Measurements from ENCODE around the gene TMEM106C.

The TMEM106C gene

DNA sequence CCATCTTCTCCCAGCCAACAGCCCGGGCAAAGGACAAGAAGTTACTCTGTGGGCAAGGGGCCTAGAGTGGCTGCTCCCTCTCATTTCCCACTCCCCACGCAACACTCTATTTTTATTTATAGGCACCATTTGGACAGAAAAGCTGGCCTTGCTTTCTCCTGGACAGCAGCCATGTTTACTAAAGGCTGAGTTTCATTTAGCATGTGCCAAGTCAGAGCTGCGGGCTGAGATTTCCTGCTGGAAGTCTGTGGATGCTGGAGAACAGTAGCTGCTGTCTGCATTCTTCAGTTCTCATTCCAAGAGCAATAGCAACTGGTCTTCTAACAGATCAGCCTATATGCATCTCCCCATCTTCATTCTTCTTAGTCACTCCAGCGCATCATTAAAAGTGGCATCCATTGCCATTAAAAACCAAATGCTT, 32.6 kb downstream of the TMEM106C start:
- no peak for DNase-seq (ENCODE audit: low spot score)

DNA sequence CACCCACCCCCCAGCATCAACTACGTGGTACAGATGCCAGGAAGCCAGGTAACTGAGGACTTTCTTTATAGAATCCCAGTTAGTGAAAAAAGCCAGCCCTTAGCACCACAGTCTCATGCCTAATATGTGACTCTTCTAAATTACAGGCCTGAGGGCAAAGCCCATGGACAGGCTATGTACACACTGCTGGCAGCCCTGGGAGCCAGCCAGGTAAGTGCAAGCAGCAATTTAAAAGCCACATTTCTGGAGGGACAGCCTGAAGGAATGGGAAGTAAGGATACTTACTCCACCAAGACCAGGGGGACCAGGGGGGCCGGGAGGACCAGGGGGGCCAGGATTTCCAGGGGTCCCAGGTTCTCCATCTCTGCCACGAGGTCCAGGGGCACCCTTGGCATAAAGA, 33.9 kb downstream of the TMEM106C start:
- no peak for DNase-seq (ENCODE audit: low spot score)

DNA sequence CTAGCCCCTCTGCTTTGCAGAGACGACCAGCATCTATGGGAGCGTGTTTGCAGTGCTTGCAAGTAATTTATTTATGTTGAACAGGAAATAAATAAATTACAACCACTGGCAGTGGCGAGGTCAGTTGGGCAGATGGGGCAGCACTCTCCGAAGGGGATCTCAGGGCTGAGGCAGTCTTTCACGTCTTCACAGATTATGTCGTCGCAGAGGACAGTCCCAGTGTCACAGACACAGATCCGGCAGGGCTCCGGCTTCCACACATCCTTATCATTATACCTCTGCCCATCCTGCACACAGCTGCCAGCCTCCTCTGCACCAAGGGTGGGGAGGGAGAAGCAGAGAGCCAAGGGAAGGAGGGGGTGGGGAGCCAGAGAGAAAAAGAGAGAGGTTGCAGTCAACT, 36.4 kb downstream of the TMEM106C start:
- DNase-seq (ENCODE audit: low spot score): no peak

DNA sequence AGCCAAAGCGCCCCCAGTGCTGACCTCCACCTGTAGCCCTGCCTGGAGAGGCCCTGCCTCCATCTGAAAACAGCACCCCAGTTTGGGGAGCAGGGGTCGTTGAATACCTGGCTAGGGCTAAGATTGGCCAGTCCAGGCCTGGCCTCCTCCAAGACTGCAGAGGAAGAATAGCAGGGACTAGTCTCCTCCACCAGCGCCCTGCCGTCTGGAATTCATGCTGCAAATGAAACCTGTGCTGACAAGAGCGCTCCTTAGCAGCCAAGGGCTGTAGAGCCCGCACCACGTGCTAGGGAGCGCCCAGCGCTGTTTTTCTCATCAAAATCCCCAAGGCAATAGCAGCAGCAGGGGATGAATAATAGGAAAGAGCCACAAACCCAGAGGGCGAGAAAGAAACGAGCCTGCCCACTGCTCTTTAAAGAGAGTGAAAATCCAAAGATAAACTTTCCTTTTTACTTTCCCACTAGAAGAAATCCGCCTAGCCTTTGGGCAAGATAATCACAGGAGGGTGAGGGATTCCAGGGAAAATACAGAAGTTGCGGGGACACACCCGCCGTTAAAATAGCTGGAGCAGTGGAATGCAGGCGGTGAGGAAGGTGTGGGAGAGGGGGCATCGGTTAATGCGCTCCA, 37.6 kb downstream of the TMEM106C start:
- peak; percentile 82 for DNase-seq (ENCODE audit: low spot score)

DNA sequence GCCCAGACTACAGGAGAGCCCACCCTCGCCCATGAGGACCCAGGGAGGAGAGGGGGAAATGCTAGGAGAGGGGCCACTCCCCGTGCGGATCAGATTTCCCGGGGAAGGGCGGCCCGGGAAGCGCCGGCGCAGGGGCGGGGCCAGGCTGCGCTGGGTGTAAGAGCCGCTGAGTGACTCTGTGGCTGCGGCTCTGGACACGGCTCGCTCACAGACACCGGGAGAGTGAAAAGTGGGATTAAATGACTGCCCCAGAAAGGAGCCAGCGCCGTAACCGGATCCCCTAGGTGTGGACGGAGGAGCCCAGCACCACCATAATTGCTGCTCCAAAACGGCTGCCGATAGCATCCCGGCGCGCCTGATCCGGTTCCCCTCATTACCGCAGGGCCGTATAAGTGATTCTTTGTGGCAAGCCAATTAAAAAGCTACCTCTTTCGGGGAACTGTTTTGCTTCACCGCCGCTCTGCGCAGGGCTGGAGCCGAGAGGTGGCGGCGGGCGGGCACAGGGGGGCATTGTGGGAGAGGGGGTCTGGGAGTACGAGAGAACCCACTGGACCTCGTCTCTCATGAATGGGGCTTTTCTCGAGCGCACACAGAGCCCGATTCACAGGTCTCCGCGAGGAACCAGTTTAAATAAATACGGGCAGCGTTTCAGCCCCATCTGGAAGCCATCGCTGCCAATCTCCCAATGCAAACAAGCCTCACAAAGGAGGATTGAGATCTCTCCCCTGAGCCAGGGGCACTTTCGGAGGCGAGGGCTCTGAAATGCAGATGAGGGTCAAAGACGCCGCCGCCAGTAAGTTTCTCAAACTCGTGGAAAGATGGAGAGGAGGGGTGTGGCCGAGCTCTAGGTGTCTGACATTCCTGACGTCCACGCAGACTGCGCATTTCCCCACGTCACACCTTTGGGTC, 38.4 kb downstream of the TMEM106C start:
- peak; percentile 73 for DNase-seq (ENCODE audit: low spot score)

DNA sequence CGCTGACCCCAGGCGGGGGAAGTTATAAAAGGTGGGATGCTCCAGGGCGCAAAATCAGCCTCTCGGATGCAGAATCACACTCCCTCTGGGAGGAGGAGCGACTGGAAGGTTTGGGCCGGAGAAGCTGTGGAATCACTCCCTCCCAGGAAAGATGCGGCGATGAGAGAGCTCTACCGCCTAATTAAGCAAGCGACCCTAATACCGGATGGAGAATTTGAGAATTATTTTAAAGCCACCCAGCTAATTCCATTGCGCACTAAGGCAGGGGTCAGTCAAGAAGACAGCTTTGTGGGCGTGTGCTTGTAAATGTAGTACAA, 39.0 kb downstream of the TMEM106C start:
- DNase-seq (ENCODE audit: low spot score): no peak

DNA sequence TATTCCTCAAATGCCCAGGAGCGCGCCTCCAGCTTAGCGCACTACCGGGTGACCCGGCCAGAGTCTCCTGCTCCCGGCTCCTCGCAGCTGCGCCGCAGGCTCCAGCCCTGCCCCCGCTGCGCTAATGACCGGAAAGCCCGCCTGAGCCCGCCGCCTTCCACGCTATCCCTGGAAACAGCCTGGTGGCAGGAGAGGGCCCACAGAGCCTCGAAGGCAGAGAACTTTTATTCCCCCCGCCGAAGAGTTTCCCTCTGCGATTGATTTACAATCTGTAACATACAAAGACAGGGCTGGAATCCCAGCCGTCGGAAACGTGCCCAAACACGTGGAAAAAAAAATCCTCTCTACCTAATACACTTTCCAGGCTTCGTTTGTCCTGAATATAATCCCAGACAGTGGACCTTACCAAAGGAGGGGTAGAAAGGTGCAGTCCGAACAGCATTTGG, 39.4 kb downstream of the TMEM106C start:
- DNase-seq (ENCODE audit: low spot score): peak; percentile 57

DNA sequence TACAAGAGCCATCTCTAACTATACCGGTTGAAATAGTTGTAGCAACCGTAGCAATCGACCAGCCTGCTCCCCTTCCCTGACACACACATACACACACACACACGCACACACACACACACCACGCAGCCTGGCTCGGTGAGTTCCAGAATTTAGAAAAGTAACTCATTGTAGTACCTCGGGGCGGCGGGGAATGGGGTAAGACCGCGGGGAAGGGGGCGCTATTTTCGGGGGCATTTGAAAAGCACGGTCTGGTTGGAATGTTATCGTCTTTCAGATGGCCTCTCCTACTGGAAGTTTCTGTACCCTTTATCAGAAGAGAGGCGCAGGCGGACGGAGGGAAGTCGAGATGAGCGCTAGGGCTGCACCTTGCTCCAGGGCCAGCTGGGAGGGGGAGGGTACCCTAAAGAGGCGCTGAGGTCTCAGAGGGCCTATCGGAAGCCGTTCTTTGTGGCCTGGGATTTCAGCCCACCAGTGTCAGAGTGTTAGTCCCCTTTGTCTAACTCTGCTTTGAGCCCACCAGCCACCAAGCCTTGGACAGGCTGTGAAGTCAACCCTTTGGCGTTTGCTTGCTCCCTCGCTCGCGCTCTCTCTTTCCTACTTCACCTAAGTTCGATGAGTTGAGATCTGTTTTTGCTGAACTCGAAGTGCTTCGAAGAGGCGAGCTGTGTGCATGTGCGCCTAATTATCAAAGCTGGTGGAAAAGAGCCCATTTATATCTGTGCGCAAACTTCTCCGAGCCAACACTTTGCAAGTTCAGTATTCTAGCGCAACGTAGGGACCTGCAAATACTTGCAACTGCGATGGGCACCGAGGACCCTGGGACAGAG, 40.0 kb downstream of the TMEM106C start:
- no peak for DNase-seq (ENCODE audit: low spot score)

DNA sequence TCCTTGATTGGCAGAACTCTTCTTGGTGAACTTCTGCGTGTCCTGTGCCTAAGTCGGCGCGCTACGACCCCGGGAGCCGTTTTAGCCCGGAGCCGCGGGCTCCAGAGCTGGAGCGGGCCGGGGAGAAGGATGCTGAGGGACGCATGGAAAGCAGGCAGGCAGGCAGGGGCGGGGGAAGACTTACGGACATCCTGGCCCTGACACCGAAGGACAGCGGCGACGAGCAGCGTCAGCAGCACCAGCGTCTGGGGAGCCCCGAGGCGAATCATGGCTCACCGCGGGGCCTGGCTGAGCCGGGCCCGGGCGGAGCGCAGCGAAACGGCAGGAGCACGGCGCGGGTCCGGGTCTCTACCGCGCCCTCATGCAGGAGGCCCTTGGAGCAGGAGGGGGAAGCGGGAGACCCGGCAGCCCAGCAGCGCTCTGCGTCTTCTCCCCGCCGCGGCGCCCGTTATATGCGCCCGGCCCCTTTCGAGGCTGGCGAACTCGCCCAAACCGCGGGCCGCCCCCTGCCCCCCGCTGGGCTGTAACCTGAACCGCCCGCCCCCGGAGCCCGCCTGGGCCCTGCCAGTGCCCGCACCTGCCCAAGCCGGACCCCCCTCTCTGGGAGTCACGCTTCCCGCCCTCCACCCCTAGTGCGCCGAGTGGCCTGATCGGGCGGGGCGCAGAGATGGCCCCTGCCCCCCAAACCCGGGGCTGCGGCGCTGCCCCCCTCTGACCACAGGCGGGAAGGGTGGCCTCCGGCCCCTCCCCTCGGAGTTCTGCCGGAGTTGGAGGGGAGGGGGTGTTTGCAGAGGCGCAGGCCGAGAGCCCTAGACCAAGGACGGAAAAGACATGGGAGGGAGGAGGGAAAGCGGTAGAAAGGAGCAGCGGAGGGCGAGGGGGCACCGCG, 40.9 kb downstream of the TMEM106C start, which contains the start of gene COL2A1:
COL2A1 (minus strand) TSS at position 424 of the 889 bp plus-strand sequence; CDS start at position 269, 155 bp downstream.
- DNase-seq (ENCODE audit: low spot score): peak; percentile 48

DNA sequence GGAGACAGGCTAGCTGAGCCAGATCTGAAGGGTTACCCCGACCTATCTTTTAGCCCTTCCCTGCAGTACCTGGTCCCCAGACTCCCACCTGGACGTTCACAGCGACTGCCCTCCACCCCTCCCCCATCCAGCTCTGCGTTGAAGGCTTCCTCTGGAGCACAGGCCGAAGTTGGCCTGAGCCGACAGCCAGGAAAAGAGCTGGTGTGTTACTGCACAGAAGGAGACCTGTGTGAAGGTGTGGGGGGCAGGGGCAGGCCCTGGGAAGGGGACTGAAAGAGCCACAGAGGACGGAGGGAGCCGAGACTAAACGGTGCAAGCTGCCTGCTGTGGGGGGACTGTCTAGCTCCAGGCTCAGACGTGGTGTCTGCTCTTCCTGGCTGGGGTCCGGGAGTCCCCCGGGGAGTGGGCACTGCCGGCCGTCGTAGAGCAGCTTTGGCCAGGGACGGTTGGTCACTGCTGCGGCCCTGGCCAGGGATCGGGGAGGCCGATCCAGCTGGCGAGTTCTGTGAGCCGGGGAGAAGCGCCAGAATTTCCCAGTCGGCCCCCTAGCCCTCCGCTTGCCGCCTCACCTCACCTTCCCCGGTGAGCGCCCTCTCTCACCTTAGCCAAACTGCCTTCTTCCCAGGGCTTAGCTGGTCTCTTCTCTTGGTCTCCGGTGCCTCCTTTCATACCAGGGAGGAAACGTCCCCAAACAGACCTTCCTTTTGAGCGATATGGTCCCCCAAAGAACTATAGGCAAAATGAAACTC, 41.8 kb downstream of the TMEM106C start:
- no peak for DNase-seq (ENCODE audit: low spot score)

DNA sequence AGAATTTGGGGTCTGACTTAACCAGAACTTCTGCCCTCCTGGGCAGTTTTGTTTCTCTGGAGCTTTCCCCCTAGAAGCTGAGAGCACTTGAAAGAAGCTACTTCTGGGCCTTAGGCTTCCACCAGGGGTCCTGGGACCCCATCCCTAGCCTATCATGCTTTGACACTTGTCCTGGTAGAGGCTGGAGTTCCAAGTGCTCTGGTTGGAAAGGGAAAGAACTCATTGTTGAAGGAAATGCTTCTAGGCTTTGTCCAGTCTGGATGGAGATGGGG, 42.3 kb downstream of the TMEM106C start:
- DNase-seq (ENCODE audit: low spot score): no peak

DNA sequence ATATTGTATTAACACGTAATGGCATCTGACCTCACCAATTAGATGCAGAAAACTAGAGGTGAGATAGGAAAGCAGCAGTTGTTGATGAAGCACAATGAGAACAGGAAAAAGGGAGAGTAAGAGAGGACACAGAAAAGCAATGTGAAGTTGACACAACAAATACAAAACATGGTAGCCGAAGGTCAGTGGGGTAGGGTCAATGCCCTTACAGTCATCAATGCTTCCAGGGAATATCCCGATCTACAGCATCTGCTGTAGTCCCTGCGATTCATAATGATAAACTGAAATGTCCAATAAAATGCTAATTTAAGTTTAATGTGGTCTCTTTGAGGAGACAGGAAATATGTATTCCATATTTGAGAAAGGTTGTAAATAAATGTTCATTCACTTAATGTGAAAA, 43.8 kb downstream of the TMEM106C start:
- no peak for DNase-seq (ENCODE audit: low spot score)

DNA sequence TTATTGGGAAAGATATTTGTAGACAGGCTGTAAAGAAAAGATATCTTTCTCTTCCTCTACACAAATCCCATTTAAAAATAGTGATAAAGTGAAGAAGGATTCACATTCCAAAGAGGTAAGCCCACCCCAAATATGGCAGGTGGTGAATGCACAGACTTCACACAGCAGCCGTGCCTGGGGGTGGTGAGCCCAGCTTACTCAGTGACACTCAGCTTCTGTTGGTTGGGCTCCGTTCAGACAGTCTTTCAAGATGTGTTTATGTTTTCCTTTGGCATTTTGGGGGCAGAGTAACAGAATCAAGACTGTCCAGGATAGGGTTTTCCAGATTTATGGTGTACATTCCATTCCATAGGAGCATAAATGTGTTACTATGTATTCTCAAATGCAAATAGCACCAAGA, 45.0 kb downstream of the TMEM106C start:
- DNase-seq (ENCODE audit: low spot score): no peak

DNA sequence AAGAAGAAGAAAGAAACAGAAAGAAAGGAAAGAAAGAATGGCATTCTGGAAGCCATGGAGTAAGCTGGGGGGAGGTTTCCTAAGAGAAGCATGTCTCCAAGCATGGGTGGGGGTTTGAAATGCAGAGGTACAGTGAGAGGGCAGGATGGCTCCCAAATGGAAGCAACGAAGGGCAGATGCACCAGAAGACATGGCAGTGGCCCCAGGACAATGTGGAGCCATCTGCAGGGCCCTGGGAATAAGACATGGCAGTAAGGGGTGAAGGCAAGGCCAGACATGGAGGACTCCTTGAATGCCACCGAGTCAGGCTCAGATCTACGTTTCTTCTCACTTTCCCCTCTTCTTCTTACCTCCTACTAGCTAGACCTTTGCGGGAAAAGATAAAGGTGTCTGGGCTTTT, 45.6 kb downstream of the TMEM106C start:
- DNase-seq (ENCODE audit: low spot score): no peak

DNA sequence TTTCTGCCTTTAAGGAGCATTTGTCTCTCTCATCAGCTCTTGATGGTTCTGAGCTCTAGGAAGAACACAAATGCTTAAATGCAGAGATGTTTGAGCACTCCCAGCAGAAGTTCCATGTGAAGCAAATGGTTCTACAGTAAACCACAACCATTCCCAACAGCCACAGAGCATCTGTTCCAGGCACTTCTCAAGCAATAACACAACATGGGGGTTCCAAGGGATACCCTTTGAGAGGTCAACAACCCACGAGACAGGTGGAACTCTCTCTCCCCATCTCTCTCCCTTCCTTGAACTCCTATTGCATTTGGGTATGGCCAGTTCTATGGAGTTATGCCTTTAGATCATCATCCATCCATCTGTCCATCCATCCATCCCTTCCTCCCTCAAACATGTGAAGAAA, 46.1 kb downstream of the TMEM106C start:
- DNase-seq (ENCODE audit: low spot score): no peak

DNA sequence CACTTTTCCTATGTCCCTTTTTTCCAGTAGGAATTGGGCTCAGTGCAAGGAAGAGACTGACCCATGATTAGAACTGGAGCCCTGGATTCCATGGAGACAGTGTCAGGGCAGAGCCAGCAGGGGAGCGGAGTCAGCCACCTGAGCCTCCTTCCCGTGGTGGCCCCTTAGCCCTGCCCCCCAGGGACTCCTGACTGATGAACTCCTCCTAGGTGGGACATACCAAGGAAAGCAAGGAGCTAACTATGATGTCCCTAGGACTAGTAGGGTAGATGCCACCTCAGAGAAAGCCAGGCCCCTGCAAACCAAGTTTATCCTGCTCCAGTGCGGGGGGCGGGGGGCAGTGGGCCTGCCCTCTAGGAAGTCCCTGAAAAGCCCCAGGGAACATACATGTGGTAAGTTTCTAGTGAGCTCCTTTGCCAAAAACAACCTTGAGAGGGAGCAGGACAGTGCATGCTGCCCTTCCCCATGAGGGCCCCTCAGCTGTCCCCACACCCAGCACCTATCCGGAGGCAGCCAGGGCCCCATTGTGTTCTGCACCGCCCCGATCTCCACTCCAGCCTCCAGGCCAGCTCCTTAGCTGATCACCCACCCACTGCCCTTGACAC, 47.1 kb downstream of the TMEM106C start:
- no peak for DNase-seq (ENCODE audit: low spot score)

DNA sequence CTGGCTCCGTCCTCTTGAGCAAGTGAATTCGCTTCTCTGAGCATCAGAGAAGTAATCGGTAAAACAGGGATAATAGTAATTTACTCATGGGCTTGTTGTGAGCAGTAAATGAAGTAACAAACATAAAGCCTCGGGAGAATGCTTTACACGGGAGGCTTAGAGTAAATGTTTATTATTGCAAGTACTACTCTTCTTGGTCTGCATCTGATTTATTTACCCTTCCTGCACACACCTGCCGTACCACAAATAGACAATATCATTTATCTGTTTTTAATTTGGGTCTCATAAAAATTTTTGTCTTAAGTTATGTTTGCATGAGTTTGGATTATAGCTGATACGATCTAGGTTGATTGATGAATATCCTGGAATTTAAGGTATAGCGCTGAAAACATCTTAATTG, 48.7 kb downstream of the TMEM106C start:
- DNase-seq (ENCODE audit: low spot score): no peak

DNA sequence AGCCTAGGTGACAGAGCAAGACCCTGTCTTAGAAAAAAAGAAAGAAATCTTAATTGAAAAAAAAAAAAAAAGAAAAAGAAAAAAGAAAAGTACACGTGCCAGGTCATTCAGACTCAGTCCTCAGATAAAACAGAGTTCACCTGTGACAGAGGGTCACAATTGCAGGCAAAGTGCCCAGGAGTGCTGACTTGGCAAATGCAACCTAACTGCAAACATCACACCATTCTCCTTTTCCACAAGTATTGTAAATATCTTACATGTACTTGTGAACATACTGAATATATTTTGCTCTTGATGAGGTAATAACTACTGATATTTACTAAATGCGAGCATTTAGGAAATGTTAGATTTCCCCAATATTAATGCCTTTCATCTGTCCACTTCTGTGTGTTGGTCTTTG, 49.9 kb downstream of the TMEM106C start:
- no peak for DNase-seq (ENCODE audit: low spot score)

DNA sequence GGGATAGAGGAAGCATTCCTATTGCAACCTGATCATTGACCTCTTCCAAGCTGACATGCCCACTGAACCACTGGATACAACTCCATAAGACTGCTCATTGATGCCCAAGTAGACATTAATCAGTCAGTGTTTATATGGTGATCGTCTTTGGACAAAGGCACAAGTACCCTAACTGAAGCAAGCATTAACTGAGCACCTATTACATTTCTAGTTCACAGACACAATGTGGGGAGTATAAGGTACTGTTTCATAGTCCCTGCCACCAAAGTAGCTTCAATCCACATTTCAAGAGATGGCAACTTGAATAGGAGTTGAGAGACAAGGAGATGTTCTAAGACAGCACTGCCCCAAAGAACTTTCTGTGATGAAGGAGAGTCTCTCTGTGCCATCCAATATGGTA, 51.7 kb downstream of the TMEM106C start:
- DNase-seq (ENCODE audit: low spot score): no peak

DNA sequence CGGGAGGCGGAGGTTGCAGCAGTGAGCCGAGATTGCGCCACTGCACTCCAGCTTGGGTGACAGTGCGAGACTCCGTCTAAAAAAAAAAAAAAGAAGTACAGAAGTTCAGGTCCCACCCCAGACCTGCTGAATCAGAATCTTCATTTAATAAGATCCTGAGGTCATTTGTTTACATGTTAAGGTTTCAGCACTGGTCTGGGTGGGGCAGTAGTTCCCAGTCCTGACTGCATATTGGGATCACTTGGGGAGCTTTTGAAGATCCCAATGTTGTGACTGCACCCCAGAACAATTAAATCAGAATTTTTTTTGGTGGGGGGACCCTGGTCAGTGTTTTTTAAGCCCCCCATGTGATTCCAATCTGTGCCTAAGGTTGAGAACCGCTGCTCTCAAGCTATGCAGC, 52.6 kb downstream of the TMEM106C start:
- no peak for DNase-seq (ENCODE audit: low spot score)
